ENCODE data around the gene SAP30BP.
A peak's percentile ranks its signal among the peaks of the same experiment; 100 is the strongest.

The SAP30BP gene

DNA sequence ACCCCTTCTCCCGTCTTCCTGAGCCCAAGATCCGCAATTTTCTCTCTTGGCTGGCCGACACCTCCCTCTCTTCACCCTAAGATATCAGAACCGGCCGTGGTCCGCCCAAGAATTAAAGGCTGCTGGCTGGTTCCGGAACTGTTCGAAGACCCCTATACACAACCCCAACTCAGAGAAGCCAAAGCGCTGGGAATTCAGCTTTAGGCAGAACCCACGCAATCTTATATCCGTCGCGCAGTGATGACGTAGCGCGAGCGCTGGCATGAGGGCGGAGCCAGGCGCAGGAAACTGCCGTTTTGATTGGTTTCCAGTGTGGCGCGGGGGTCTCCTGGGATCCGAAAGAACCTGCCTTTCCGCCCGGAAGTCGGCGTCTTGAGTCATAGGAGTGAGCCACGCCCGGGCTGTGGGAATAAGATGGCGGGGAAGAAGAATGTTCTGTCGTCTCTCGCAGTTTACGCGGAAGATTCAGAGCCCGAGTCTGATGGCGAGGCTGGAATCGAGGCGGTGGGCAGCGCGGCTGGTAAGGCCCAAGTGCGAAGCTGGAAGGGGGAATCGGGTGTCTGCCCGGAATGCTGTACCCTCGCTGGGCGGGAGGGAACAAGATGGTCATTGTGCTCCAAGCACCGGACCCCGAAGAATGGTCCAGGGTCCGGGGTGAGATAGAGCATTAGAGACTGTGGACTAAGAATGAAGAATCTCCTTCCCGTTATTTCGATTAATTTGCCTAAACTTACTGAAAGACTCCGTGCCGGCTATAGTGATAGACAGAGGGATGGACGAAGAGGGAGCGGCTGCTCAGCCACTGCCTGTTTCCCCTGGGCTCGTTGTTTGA is at the start of gene SAP30BP, which contains the start of gene RECQL5:
SAP30BP (plus strand) TSS at position 380 of the 832 bp plus-strand sequence; CDS start at position 415, 35 bp downstream.
RECQL5 (minus strand) TSS at position 196 of the 832 bp plus-strand sequence. CDS start 597 bp downstream, outside the sequence.
- peak; percentile 99 for DNase-seq

DNA sequence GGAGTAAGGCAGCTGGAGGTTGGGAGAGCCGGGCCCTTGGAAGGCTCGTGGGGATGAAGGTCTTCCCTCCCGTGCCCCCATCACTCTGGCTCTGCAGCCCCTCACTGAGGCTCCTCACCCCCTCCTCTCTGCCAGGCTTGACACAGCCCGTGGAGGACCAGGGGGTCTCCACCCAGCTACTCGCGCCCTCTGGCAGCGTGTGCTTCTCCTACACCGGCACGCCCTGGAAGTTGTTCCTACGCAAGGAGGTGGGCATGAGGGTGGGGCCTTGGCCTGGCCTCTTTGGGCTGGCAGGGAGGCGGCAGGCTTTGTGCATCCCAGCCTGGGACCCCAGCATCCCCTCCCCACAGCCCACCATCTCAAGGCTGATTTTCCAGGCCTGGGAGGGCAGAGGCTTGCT is 49.5 kb upstream of the SAP30BP start:
- DNase-seq: no peak

DNA sequence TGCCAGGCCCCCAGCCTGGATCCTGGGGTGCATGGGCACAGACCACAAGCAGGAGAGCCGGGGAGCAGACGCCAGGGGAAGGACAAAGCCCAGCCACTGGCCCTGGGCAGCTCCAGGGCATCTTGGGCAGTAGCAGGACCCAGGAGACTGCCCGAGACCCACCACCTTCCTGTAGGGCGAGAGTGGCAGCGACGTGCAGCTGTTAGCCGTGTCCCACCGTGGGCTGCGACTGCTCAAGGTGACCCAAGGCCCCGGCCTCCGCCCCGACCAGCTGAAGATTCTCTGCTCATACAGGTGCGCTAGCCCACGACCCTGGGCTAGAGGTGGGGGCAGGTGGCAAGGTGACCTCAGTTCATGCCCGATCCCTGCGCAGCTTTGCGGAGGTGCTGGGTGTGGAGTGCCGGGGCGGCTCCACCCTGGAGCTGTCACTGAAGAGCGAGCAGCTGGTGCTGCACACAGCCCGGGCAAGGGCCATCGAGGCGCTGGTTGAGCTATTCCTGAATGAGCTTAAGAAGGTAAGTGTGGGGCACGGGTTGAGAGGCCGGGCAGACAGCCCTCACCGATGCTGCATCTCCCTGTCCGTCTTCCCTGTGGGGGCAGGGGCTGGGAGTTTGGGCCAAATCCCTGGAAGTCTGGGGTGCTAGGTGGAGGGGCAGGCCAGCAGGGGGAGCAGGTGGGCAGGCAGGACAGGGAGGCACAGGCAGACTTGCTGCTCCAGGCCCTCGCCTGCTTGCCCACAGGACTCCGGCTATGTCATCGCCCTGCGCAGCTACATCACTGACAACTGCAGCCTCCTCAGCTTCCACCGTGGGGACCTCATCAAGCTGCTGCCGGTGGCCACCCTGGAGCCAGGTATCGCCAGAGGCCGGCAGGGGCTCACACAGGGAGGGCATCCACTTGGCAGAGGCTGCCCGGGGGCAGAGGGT is 47.4 kb upstream of the SAP30BP start:
- peak; percentile 18 for DNase-seq

DNA sequence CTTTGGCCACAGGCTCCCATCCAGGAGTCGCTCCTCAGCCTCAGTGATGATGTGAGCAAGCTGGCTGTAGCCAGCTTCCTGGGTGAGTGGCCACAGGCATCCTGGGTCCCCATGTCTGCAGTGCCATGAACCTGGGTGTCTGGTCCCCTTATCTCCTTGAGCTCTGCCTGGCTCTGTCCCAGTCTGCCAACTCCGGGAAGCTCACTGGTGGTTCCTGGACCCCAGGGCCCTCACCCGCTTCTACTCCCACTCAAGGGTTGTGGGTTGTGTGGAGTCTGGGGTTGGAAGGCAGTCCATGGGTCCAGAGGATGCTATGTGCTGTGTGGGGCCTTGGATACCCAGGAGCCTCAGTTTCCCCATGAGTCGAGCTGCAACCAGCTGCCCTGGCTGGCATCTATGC is 45.6 kb upstream of the SAP30BP start:
- no peak for DNase-seq

DNA sequence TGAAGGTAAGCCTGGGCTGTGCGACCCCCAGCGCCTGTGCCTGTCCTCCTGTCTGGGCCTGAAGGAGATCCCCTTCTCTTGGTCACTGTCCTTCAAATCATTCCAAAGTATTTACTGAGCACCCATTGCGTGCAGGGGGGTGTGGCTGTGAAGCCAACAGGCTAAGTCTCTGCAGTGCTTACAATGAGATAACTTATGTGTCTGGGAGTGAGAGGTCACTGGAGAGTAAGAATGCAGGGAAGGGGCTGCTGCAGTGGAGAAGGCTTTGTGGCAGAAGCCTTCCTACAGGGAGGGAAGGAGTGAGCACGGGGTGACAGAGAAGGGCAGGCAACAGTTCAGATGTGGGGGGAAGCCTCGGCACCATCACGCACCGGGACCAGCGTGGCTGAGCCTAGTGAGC is 45.1 kb upstream of the SAP30BP start:
- DNase-seq: no peak

DNA sequence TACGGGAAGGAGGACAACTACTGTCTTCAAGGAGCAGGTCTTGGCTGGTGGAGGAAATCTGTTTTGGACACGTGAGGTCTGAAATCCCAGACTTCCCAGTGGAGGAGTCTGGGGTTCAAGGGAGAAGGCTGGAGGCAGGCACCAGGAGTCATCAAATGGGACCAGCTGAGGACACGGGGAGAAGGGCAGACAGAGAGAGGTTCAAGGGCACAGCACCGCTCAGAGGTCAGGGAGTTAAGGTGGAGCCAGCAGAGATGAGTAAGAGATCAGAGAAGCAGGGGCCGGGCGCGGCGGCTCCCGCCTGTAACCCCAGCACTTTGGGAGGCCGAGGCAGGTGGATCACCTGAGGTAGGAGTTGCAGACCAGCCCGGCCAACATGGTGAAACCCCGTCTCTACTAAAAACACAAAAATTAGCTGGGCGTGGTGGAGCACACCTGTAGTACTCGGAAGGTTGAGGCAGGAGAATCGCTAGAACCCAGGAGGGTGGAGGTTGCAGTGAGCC is 44.3 kb upstream of the SAP30BP start:
- no peak for DNase-seq

DNA sequence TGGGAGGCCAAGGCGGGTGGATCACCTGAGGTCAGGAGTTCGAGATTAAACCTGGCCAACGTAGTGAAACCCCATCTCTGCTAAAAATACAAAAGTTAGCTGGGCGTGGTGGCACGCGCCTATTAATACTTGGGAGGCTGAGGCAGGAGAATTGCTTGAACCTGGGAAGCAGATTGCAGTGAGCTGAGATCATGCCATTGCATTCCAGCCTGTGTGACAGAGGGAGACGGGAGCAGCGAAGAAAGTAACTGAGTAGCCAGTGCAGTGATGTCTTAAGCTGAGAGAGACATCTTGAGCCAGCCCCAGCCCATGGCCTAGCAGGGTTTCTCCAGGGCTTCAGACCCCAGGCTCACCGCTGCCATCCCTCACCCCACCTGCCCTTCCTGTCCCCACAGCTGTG is 43.8 kb upstream of the SAP30BP start:
- DNase-seq: no peak

DNA sequence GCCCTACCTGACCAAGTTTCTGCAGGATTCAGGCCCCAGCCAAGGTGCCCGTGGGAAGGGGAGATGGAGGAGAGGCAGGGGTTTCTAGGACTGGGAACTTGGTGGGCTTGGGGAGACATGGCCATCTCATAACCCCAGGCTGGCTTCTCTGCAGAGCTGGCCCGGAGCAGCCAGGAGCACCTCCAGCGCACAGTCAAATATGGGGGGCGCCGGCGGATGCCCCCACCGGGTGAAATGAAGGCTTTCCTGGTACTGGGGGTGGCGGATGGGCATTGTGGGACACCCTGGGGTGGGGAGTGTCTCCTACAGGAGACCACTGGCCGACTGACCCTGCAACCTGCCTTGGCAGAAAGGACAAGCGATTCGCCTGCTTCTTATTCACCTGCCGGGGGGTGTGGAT is 43.1 kb upstream of the SAP30BP start:
- DNase-seq: no peak

DNA sequence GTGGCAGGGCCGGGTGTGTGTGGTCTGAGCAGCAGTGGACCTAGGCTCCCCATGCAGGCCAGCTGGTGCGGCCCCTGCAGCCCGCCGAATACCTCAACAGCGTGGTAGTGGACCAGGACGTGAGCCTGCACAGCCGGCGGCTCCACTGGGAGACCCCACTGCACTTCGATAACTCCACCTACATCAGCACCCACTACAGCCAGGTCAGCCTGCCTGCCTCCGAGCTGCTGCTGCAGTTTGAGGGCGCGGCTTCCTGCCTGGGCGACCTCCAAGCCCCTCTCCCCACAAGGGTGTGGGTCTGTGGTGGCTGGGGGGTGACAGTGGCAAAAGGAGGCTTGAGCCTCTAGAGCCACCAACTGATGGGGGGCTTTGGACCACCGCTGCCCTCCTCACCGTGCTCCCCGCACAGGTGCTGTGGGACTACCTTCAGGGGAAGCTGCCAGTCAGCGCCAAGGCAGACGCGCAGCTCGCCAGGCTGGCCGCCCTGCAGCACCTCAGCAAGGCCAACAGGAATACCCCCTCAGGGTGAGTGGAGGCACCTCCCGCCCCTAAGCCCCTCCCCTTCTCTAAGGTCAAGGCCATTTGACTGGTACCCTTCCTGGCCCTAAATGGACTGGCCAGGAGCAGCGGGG is 42.3 kb upstream of the SAP30BP start:
- no peak for DNase-seq

DNA sequence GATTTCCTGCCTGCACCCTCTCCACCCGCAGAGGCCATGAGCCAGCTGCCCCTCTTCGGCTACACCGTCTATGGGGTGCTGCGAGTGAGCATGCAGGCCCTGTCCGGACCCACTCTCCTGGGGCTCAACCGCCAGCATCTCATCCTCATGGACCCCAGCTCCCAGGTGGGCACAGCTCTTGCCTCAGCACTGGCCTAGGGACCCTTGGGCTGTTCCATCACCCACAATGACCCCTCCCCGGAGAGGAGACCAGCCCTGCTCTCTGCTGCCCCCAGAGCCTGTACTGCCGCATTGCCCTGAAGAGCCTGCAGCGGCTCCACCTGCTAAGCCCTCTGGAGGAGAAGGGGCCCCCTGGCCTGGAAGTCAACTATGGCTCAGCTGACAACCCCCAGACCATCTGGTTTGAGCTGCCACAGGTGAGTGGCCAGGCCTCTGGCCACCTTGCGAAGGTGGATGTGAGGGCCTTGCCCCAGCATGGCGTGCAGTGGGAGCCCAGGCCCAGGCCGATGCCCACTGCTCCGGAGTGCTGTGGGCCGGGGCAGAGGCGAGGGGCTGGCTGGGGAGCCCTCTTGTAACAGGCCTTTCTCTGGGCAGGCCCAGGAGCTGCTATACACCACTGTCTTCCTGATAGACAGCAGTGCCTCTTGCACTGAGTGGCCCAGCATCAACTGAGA is 41.2 kb upstream of the SAP30BP start:
- DNase-seq: peak; percentile 29

DNA sequence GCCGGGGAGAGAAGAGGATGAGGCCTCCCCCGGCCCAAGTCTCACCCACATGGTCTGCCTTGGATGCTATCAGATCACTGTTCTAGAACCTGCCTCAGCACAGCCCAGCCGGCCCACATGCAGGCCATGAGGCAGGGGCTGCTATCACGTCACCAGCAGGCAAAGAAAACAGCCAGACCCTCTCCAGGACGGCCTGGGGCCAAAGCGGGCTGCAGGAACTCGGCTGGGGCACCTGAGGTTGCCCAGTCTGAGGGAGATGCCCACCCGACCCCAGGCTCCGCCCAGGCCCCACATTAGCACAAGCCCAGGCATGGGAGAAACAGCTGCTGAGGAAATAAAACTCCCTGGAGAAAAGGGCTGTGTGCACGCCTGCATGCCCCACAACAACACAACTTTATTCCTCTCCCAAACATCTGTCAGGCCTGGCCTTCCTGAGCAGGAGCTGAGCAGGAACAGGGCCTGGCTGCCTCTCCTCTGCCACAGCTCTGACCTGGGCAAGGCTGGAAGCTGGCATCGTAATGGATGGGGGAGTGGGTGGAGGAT is 40.6 kb upstream of the SAP30BP start:
- no peak for DNase-seq

DNA sequence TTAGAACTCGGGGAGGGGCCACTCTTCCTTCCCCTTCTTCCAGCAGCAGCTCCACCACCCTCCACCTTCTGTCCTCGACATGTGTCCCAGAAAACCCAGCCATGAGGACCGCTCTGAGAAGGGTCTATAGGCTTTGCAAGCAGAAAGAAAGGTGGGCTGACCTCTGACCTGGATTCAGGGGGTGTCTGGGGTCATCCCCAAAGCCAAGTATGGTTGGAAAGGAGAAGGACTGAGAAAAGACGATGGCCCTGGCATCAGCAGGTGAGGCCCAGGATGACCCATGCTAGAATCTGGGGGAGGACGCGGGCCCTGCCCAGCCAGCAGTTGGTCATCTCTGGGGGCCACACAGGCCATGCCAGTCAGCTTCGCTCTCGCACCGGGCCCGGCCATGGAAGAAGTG is 40.0 kb upstream of the SAP30BP start:
- DNase-seq: no peak

DNA sequence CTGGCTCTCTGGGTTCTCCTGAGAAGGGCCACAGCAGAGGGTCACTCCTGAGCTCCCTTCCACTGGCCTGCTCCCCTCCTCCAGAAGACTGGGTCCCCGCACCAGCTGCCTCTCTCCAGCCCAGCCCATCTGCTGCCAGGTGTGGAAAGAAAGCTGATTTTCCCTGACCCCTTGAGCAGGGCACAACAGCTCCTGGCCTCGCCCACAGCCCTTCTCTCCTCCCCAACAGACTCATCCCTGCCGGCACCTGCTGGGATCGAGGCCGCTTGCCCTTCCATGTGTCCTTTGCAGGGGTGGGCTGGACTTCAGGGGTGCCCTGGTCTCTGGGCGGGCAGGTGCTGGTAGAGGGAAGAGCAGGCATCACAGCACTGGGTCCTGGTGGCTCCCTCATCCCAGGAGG is 38.7 kb upstream of the SAP30BP start:
- no peak for DNase-seq

DNA sequence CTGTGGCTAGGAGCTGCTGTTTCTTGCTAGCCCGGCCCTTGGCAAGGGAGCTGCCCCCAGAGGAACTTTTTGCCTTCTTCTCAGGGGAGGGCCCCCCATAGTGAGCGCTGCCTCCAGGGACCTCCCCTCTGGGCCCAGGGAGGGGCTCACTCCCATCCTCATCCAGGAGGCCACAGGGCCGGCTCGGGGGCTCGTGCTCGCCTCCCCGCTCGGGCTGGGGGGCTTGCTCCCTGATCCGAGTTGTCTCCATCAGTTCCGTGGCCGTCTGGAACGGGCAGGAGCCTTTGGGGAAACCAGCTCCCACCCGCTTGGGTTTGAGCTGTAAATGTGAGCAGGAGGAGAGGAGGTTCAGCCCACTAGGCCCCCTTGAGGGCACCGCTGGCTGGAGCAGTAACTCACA is 38.0 kb upstream of the SAP30BP start:
- no peak for DNase-seq

DNA sequence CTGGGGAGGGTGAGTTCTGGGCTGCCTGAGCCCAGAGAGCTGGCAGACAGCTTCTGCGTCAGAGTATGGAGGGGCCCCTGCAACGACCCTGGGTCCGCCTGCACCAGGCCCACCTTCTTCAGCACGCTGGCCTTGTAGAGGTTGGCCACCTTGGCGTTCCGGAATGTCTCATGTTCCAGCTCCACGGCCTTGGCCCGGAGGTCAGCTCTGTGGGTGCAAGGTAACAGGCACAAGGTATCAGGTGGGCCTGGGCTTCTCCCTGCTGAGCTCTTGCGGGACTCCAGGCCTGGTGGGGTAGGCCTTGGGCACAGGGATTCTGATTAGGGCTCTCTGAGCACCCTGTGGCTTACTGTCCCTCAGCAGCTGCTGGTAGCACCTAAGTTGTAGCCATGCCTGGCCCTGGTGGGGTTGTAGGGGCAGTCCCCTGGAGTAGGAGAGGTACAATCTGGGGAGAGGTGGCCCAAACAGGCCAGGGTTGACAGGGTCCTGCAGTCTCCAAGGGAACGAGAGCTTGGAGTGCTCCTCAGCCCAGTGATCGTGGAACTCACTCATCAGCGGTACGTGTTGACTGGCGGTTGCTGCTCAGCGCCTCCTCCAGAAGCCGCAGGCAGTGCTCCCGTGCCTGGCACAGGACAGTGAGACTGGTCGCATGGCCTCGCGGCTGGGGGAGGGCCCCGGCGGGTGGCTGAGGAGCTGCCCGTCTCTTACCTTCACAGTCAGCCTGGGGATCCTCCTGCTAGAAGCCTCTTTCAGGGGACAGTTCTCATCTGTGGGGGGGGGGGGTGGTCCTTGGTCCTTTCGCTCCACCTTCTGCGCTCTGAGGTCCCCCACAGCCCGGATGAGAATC is 36.8 kb upstream of the SAP30BP start:
- no peak for DNase-seq

DNA sequence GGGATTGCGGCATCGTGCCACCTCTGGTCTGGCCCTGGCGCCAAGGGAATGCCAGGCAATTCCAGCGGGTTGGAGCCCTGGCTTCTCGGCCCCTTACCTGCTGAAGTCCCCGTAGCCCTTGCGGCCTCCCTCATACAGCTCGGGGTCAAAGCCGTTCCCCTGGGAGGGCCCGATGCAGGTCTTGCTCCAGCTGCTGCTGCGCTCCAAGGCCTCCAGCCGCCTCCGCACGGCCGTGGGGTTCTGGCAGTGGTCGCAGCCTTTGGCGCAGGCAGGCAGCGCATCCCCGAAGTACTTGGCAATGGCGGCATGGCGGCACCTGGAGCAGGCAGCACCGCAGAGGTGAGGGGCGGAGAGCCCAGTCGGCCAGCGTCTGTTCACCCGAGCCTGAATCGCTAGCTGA is 35.8 kb upstream of the SAP30BP start:
- no peak for DNase-seq

DNA sequence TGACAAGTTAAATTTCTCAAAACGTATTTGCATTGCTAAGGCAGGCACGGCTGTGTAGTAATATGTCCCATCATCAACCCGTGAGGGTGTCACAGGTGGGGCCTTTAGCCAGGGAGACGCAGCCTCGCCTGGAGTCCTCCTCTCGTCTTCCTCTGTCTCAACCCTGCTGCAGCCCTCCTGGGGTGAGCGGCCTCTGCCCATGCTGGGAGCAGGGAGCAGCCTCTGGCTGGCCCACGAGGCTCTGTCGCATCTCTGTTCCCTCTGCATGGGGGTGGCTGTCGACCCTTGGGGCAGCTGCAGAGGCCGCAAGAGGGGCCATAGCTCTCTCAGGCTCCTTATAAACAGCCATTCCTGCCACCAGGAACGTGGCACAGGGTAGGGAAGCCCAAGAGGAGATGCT is 34.7 kb upstream of the SAP30BP start:
- DNase-seq: no peak

DNA sequence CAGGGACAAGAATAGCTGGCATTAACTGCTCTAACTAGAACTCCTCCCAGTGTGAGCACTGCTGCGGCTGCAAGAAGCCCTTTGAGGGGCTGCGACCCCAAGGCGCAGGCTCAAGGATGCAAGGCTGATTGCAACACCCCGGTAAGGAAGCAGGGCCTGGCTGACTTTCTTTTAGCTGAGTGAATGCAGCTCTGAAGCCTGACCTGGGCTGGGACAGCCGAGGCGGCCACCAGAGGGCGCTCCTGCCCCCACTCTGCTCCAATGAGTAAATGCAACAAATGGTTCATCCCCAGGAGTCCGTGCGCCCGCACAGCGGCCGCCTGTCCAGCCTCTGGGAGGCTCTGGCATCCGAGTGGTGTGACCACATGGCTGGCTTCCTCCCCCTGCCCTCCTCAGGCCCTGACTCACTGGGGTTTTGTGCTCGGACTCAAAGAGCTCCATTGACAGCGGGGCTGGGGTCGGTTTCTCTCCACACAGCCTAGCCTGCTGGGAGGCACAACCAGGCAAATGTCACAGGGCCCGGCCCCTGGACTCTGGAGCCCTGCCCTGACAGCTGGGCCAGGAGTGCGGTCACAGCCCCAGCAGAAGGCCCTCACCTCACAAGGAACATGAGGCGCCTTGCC is 34.2 kb upstream of the SAP30BP start, which contains the start of gene SMIM5:
SMIM5 (plus strand) TSS at position 572 of the 623 bp plus-strand sequence. CDS start 6,768 bp downstream, outside the sequence.
- peak; percentile 85 for DNase-seq

DNA sequence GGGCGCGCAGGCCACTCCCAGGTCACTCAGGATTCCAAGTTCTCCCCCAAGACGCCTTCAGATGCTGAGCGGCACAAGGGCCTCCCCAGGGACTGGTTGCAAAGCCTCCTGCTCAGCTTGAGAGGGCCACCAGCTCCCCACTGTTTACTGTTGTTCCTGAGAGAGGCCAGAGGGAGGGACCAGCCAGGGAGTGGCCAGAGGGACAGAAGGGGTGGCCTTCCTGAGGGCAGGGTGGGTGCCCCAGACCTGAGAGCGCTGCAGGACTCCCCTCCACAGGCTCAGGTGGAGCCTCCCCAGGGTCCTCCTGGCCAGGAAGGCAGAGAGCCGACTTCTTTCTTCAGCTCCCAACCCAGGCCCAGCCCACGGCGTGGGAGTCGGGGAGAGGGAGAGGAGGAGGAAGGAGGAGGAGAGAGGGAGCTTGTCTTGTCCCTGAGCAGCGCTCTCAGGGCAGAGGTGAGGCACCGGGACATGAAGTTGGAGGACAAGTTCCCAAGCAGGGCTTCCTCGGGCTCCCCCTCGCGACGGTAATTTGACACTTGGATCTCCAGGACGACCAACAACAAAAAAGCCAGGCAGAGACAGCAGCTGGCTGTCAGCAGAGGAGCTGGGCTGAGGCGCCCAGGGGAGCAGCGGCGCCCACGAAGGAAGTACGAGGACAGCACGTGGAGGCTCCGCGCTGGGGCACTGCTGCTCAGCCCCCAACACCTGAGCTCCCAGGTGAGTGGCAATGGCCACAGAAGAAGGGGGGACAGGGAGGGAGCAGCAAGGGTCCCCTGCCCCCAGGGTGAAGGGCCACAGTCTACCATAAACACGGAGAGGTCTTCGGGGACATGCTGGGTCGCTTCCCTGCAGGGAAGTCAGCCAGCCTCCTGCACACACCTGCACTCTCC is 33.4 kb upstream of the SAP30BP start:
- DNase-seq: peak; percentile 55

DNA sequence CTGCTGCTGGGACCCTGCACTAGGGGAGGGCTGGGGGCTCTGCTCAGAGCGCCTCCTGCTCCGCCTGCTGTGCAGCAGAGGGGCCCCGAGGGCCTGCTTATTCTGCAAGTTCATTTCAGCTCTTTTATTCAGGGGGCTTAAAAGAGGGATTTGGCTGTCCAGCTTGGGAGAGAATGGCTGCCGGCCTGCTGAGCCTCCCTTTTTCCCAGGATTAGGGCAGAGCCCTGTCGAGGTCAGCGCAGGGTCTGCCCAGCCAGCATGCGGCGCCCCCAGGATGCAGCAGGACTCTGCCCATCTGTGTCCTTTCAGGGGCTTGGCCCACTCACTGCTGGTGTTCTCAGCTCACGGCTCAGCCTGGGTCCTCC is 32.8 kb upstream of the SAP30BP start:
- no peak for DNase-seq
